Endometrial microvascular endothelial cells (primary cell): ENCODE data around the gene SDC1. TPM values are rescaled to one million over a fixed set of nuclear protein-coding genes. Genes with fewer than 3 reads are reported as not detected.

Experiments used
- in situ Hi-C: cut with HindIII; loops from 2 replicates; pipeline ENCODE4 v1.10.0; 2017; ENCODE audit warnings: low sequenced_read_pairs, low pct_unique_long_range_greater_than_20kb; ENCODE audit errors: inconsistent ontology term
- total RNA-seq: library from RNA; depleted of rRNA; stranded (reverse); fragments of >200 nt; gene quantifications from one replicate; pipeline ENCODE4 v1.2.3, GENCODE V29; 2015; ENCODE audit errors: inconsistent ontology term

Gene SDC1
- total RNA-seq, 1 donor from 2014 or later: 2.9 TPM

DNA sequence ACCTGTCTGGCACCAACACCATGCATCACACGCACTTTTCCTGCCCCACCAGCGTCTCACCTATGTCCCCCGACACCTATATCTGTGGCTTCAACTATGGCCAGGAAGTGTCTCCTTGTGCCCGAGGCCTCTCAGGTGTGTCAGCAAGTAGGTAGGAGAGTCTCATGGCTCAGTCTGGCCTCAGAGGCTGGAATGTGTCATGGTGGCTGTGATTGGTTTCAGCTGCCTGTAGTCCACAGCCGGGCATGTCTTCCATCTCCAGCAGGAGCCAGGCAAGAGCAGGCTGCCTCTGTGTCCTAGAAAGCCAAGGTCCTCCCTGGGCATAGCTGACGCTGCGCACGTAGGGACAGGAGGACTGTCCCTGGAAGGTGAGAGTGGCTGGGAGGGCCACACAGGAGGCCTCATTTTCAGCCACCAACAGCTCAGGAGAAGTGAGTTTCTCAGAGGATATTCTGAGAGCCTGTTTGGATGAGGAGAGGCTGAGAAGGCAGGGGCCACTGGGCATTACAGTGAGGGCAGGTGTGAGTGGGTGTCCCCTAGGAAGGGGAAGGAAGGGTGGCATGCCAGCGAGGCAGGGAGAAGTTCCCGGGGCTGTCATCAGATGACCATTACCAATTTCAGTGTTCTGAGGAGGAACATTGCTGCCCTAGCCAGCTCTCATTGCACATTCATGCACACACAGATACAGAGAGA is 47.2 kb downstream of the SDC1 start:
- in situ Hi-C loops: no loop called here

DNA sequence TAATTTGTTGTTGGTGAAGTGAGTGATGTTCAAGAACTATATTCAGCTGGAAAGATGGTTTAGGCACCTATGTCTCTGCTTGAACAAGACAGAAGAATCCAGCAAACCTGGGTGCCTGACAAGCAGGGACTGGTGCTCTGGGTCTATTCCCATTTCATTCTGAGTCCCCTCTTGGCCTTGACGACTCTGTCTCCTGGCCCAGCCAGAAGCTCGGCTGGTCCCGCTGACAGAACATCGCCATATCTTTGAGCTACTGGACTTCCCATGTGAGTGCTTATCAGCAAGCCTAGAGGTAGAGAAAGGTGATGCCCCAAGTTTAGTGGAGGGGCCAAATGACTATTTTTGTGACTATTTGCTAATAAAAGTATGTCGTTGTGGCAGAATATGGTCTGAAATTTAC is 48.2 kb downstream of the SDC1 start:
- in situ Hi-C loops: no loop called here

DNA sequence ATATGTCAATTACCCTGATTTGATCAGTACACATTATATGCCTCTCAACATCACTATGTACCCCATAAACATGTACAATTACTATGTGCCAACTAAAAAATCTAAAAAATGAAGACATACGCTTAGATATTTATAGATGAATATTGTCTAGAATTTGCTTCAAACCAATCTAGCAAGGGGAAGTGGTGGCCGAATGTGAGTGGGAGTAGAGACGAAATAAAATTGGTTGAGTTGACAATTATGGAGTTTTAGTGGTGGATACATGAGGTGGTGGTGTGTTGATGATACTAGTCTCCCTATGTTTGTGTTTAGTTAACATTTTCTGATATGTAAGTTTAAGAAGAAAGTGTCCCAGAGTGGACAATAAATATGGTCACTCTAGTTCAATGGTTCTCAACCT is 49.0 kb downstream of the SDC1 start:
- in situ Hi-C loops: no loop called here

DNA sequence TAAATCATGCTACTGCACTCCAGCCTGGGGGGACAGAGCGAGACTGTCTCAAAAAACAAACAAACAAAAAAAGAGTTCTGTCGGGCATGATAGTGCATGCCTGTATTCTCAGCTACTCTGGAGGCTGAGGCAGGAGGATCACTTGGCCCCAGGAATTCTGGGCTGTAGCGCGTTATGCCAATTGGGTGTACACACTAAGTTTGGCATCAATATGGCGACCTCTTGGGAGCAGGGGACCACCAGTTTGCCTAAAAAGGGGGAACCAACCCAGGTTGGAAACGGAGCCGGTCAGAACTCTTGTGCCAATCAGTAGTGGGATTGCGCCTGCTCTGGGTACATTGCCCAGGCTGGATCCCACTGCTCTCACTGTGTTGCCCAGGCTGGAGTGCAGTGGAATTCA is 49.7 kb downstream of the SDC1 start:
- in situ Hi-C loops: no loop called here

DNA sequence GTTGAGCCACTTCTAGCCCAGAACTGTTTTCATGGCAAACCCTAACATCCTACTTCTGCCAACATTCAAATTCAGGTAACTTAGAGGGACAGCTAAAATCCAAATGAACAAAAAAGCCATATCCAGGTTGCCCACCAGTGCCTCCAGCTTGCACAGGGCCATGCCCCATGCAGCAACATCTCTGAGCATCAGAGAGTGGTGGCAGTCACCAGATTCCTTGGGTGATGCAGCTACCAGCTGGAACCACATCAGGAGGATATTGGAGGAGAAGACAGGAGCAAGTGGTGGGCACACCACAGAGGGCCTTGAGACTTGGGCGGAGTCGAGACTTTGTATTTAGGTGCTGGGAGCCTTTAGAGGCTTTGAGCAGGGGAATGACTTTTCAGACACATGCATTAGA is 50.5 kb downstream of the SDC1 start:
- in situ Hi-C loops: no loop called here

DNA sequence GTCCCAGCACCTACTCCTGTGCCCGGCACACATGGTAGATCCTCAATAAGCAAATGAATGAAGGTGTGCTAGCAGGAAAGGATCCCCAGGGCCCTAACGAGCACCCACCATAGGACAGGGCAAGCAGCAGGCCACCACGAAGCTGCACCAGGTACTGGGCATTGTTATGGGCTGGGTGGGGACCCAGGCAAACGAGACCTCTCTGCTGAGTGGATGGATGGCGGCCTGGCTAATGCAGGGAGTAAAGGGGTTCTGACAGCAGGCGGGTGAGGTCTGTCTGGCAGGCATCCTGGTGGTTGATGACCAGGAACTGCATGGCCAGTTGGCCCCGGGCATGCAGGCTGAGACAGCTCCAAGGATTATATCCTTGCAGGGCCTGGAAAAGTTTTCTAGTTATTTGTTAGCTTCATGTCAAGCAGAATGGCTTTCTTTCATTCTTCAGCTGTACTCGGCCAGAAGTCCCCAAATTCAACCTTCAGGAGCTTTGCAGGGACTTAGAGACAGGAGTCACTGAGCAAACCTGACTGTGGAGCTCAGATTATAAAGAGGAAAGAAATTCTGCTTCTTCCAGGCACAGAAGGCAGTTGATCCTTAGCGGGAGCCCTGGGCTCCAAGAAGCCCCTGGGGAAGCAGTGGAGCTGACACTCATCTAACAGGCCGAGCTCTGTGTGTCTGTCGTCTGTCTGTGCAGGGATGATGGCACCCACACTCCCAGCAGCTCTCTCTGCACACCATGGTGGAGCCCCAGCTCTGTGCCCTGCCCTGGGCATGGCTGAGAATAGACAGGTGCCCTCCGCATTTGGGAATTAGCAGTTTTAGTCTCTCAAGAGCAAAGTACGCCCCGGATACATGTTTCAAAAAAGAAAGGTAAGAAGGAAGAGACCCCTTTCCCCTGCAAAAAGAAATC is 51.2 kb downstream of the SDC1 start:
- in situ Hi-C loops: no loop called here

DNA sequence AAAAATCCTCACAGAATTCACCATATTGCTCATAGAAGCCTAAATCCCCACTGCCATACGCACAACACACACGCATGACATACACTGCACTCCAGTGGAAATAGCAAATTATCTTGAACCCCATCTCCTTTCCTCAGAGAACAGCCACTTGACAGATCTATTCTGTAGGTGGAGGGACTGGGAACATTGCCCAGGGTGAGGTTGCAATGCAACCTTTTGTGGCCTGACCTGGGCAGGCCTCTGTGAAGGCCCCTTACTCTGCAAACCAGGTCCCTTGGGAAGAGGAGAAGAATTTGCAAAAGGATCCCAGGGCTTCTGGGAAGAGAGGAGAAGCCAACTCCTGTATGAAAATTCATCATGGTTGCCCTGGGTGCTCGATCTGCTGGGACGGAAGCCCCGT is 51.9 kb downstream of the SDC1 start:
- in situ Hi-C loops: no loop called here

DNA sequence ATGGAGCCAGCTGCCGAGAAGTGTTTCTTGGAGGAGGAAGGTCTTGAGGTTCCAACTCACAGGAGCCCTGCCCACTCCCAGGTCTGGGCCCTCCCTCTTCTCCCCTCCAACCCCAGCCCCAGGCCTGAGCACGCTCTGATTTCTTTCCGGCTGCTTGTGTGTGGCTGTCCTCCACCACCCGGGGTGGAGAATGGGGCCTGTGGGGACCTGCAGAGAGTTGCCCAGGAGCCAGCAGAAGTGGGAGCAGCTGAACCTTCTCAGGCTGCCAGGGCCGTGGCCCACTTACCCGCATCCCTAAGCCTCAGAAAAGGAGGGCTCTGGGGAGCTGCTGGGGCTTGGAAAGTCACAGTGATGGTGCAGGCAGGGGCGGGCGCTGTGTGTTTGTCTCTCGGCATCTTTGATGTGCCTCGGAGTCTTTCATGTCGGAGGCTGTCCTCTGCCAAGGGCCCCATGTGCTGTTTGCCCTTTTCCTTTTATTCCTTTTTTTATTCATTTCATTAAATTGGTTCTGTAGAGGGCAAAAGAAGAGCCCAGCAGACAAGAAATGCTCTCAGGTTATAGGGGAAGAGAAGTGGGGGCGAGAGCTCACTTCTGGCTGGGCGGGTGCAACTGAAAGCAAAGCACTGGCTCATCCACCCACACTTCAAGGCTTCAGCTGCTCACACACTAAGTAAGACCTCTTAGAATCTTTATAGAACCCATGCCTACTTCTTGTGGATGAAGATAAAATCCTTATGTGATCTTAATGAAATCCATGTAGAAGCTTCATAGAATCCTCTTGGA is 52.5 kb downstream of the SDC1 start:
- in situ Hi-C loops: no loop called here

DNA sequence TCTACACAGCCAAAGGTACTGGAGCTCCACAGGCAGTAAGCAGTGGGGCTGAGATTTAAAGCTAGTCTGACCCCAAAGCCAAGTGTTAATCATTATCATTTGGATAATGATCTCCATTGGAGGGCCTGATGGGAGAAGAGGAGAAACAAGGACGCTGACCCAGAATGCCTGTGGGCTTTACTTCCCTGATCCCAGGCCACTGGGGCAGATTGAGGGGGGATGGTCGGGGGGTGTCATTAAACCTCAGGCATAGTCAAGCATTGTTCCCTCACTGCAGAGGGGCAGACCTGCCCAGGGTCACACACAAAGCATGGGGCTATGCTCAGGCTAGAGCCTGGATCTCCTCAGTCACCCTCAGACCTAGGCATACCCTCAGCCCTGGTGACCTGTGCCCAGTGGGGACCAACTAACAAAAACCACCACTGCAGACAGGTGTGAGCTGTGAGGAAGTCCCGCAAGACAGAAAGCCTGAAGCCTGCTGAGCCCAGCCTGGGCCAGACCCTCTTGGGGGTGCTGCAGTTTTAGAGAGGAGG is 53.4 kb downstream of the SDC1 start:
- in situ Hi-C loops: no loop called here

DNA sequence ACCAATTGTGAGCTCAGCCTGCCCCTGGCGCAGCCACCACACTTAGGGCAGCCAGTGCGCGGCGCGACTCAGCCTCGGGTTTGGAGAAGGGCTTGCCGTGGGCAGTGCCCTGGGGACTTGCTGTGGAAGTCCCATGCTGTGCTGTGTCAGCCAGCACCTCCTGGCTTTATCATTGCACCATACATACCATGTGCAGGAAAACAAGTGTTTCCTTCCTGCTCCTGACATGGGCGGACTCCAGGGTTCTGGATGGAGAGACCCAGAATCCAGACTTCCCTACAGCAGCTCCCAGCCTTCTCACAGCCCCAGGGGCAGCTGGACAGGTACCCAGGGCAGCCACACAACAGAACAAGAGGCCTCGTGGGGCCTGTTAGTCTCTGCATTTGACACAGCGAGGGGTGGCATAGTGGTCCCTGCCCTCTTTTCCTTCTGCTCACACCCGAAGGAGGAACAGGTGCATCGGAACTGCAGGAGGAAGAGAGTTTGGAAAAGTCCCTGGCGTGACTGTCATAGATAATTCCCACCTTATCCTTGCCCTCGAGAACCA is 54.2 kb downstream of the SDC1 start:
- in situ Hi-C loops: no loop called here

DNA sequence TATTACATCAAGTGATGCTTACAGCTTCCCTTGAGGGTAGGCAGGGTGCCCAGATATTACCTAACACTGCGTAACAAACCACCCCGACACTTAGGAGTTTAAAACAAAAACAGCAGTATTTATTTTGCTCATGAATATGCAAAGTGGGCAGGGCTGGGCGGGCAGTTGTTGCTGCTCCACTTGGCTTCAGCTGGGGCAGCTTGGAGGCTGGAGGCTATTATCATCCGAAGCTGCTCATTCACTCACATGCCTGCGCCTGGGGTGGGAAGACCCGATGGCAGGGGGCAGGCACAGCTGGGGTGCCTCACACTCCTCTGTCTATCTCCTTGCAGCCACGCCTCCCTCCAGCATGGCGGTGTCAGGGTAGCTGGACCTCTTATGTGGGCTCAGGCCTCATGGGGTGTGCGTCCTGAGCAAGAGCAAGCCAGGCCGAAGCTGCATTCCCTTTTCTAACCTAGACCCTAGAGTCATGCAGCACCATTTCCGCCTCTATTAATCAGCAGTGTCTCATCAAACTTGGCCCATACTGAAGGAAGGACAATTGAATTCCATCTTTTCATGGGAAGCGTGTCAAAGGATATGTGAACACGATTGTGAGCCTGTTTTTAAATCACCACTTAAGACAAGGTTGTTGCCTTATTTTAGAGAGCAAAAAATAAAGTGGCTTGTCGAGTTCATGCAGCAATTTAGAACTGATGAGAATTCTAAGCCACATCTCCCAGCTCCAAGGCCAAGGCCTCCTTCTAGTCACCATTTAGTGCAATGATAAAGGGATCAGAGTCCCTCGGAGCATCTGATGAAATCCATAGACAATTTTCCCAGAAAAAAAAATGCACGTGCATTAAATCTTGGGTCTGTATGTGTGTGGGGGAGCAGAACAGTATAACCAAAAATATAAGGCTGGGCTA is 54.9 kb downstream of the SDC1 start:
- in situ Hi-C loops: no loop called here

DNA sequence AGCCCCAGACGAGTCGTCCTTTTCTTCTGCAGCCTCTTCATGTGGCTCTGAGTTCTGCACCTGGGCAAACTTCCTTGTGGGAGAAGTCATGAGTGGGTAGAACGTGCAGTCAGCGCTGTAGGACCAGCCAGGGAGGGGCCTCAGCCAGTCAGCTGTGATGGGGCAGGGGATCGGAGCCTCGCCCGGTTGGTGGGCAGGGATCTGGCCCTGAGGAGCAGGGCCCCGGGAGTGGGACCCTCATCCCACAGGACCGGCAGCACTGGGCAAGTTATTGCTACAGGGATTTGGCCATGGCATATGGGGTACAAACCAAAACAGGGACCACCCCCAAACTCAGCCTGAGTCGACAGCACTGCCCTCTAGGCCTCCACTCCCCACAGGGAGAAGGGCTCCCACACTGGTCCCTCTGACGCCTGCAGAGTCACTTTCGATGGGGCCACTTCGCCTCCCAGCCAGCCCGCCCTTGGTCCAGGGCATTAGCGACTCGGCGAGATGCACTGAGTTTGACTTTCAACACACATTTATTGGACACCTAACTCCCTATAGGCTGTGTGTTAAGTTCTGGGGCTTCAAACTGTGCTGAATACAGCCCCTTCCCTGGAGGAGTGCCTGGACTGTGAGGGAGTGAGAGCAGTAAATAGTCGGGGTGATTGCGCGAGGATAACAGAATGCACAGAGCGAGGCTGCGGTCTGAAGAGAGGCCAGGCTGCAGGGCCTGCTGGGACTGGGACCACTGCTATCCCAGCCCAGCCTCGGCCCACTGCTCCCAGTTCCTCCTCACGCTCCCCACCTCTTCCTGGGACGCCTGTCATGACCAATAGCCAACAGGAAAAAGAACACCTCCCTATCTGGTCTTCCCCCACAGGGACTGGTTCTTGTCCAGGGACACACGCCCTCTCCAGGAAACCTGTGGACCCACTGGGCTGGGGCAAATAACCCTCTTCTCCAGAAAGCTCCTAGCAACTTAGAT is 55.9 kb downstream of the SDC1 start:
- in situ Hi-C loops: no loop called here

DNA sequence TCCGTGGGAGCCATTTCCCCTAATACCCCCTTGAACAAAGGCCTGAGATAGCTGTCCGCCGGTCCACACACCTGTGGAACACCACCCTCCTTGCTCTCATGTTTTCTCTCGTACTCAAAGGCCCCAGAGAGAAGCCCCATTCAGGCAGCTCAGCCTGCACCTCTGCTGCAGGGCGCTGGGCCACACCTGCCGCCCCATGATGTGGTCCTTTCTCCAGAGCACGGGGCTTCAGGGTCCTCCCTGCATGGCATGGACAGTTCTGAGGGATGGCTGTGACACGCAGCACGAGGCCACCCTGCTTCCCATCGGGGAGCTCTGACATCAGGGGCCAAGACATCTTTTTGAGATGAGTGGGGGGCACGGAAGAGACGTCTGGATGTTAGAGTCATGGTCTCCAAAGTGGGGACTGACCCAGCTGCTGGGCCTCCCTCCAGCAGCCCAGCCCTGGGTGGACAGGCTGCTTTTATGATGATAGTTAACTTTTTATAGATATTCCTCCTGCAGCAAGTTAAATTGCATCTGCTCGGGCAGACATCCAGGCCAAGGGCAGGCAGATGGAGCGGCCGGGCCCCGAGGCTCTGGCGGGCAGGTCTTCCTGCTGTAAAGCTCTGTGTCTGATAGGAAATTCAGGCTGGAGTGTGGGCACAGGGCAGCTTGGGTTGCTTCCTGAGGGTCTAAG is 56.7 kb downstream of the SDC1 start:
- in situ Hi-C loops: no loop called here

DNA sequence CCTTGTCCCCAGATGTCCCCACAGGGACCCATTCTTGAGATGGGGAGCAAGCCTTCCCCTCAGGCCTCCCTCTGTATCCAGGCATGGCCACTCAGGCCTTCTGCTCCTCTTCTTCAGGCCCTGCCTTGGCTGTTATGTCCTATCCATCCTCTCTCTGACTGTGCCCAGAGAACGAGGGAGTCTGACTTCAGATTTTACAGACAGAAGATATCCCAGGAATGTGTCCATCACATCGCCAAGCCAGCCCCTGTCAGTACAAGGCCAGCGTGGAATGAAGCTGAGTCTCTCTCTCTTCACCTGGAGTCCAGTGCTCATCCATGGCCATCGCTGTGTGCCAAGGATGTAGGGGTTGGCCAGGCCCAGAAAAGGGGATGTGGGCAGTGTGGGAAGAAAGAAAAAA is 57.6 kb downstream of the SDC1 start:
- in situ Hi-C loops: no loop called here

DNA sequence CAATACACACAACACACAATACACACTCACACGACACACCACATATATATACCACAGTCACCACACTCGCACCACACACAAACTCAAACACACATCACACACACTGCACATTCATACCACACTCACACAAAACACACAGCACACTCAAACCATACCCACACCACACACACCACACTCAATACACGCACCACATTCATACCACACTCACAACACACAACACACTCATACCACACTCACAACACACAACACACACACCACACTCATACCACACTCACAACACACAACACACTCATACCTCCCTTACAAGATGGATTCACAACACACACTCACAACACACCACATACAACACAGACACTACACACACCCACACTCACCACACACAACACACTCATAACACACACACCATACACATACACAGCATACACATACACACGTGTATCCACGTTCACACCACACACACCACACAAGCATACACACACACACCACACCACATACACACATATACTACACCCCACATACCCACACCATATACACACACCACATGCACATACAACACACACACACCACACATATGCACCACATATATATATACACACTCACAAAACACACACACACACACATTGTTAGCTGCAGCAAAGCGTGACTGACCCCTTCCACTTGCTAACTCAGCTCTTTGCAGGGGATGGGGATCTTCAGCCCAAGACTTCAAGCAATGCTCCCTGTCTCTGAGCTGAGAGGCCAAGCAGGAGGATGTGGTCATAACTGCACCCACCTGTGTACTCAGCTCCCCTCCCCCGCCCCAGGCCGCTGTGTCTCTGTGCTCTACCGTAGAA is 59.0 kb downstream of the SDC1 start:
- in situ Hi-C loops: no loop called here
